DND-41 (cell line): ENCODE measurements around the gene RPH3AL.

ENCODE experiments used
- ATAC-seq: fragments of 200-7000 bp; cut with Tn5 transposase; 3 replicates; pipeline ENCODE4 v1.9.1; 2021; ENCODE audit warnings: low read depth; ENCODE audit not compliant: insufficient read depth
- DNase-seq: peaks from one replicate; pipeline ENCODE4 v3.0.0-alpha.2; 2020
- H2AFZ ChIP-seq: 2 replicates; pipeline ENCODE4 v1.6.0; 2012; ENCODE audit warnings: low read depth, low read length
- H3K27ac ChIP-seq: 2 replicates; pipeline ENCODE4 v1.5.1; 2012; ENCODE audit warnings: low read length, inconsistent platforms
- H3K27me3 ChIP-seq: fragments of 200-600 bp; sonication (generic); 2 replicates; pipeline ENCODE4 v1.6.0; 2012; ENCODE audit warnings: low read length, mild to moderate bottlenecking, inconsistent platforms; ENCODE audit not compliant: insufficient read depth, poor library complexity
- H3K36me3 ChIP-seq: 2 replicates; pipeline ENCODE4 v1.5.1; 2012; ENCODE audit warnings: low read length, inconsistent platforms; ENCODE audit not compliant: insufficient read depth
- H3K4me1 ChIP-seq: 2 replicates; pipeline ENCODE4 v1.5.1; 2012; ENCODE audit warnings: mild to moderate bottlenecking, low read length; ENCODE audit not compliant: insufficient read depth
- H3K4me2 ChIP-seq: 2 replicates; pipeline ENCODE4 v1.6.0; 2012; ENCODE audit warnings: mild to moderate bottlenecking, moderate library complexity, low read length, inconsistent platforms; ENCODE audit not compliant: insufficient read depth
- H3K4me3 ChIP-seq, 2 experiments: fragments of 200-600 bp in 1 of 2; shearing (Covaris generic) in 1 of 2; 2 replicates each; pipeline ENCODE4 v1.5.1; 2012 to 2016; ENCODE audit warnings: inconsistent platforms in 2 of 2, low read length in 2 of 2, mild to moderate bottlenecking in 2 of 2, low read depth in 1 of 2, moderate library complexity in 1 of 2
- H3K79me2 ChIP-seq: 2 replicates; pipeline ENCODE4 v1.6.0; 2012; ENCODE audit warnings: low read length, inconsistent platforms; ENCODE audit not compliant: insufficient read depth
- H3K9ac ChIP-seq: 2 replicates; pipeline ENCODE4 v1.6.0; 2012; ENCODE audit warnings: low read depth, mild to moderate bottlenecking, inconsistent platforms, low read length, moderate library complexity
- H3K9me3 ChIP-seq: 2 replicates; pipeline ENCODE4 v1.5.1; 2012; ENCODE audit warnings: low read length, moderate library complexity, mild to moderate bottlenecking, inconsistent platforms; ENCODE audit not compliant: insufficient read depth, severe bottlenecking
- H4K20me1 ChIP-seq: 2 replicates; pipeline ENCODE4 v1.6.0; 2012; ENCODE audit warnings: low read length; ENCODE audit not compliant: insufficient read depth
- EZH2 ChIP-seq: IDR thresholded peaks from 3 replicates; pipeline ENCODE4 v1.6.1; 2012; ENCODE audit warnings: borderline replicate concordance, low read depth, mild to moderate bottlenecking, moderate library complexity, low read length, inconsistent platforms; ENCODE audit not compliant: severe bottlenecking
- TF ChIP-seq, protein P1 (sequence below): IDR thresholded peaks from 2 replicates; pipeline ENCODE4 v1.5.1; 2012; ENCODE audit warnings: borderline replicate concordance, low read length, moderate library complexity, mild to moderate bottlenecking; ENCODE audit not compliant: poor library complexity, severe bottlenecking; ENCODE audit errors: extremely low read depth

The RPH3AL gene

DNA sequence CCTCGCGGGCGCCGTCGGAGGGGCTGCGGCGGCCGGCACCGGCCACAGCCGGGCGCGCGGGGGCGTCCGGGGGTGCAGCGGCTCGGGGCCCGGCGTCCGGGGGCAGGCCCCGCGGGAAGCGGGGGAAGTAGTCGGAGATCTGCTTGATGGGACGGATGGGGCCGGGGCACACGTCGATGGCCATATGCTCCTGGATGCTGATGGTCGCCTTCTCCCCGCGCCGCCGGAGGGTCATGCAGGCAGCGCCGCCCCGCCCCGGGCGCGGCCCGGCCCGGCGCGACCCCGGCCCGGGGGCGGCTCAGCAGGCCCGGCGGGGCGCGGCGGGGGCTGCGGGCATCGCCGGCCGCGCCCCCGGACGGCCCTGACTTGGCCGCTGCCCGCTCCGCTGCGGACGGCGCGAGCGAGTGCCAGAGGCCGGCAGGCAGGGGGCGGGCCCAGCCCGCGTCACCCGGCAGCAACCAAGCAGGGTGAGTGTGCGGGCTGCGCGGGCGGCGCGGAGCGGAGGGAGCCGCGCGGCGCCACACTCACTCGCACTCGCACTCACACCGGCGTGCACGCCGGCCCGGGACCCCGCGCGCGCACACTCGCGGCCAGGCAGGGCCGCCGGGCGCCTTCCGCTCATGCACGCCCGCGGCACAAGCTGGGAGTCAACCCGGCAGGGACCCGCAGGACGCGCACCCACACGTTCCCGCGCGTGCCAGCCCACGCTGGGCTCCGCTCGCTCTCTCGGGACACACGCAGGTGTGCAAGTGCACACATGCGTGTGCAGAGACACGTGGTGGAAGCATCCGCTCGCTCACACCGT lies 171.2 kb downstream of the RPH3AL start, which contains the start of gene DOC2B:
DOC2B (minus strand) TSS at position 406 of the 805 bp plus-strand sequence; CDS start at position 235, 171 bp downstream.
- no peaks in the 10 kb centered on the region for H3K4me1 ChIP-seq
- no peak within 1 kb of the TSS for H3K27ac ChIP-seq
- H3K9ac ChIP-seq, result no peak within 1 kb of the TSS
- no peaks in the 10 kb centered on the region for H3K79me2 ChIP-seq
- H3K9me3 ChIP-seq, result no peaks in the 10 kb centered on the region
- no peak within 1 kb of the TSS for H3K4me2 ChIP-seq
- H3K36me3 ChIP-seq, result no peaks in the 10 kb centered on the region
- H4K20me1 ChIP-seq, result no peaks in the 10 kb centered on the region
- H2AFZ ChIP-seq, result no peak within 1 kb of the TSS
- ATAC-seq (no peak), DNase-seq (no peak)
- peaks cover 3% of the 10 kb centered on the region for H3K27me3 ChIP-seq
- no peak for TF ChIP-seq EZH2
- TF ChIP-seq, protein P1, sequence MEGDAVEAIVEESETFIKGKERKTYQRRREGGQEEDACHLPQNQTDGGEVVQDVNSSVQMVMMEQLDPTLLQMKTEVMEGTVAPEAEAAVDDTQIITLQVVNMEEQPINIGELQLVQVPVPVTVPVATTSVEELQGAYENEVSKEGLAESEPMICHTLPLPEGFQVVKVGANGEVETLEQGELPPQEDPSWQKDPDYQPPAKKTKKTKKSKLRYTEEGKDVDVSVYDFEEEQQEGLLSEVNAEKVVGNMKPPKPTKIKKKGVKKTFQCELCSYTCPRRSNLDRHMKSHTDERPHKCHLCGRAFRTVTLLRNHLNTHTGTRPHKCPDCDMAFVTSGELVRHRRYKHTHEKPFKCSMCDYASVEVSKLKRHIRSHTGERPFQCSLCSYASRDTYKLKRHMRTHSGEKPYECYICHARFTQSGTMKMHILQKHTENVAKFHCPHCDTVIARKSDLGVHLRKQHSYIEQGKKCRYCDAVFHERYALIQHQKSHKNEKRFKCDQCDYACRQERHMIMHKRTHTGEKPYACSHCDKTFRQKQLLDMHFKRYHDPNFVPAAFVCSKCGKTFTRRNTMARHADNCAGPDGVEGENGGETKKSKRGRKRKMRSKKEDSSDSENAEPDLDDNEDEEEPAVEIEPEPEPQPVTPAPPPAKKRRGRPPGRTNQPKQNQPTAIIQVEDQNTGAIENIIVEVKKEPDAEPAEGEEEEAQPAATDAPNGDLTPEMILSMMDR, result no peak
- no peak within 1 kb of the TSS for H3K4me3 ChIP-seq

DNA sequence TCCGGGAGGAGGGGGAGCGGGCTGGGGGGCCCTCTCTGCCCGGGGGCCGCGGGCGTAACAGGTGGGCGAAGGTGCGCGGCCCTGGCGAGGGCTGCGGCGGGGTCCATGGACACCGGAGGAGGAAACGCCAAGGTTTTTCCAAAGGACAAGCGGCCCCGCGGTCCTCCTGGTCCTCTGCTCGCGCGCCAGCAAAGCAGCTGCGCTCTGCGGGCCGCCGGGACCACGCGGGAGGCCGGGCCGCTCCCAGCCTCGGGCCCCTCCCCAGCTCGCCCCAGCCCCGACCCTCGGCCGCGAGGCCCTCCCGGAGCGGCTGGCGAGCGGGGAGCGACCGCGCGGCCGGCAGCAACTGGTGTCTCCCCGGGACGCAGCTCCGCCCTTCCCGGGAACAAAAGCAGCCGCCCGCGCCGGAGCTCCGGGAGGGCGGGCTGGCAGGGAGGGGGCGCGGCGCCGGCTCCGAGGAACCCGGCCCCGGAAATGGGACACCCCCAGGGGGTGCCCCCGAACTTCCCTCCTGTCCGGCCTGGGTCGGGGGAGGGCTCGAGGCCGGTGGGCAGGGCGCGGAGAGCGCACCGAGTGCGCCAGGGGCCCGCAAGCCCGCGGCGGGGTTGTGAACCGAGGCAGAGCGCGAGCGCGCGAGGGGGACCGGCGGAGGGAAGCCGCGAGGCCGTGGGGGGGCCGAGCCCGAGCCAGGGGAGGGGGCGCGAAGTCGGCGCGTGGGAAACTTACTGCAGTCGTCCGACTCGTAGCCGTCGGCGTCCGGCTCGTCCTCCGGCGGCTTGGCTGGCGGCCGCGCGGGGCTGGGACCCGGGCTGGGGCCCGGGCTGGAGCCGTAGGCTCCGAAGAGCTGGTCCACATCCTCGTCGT lies 172.0 kb downstream of the RPH3AL start:
- no peaks in the 10 kb centered on the region for H3K79me2 ChIP-seq
- no peak overlapping the region for H3K4me3 ChIP-seq
- H2AFZ ChIP-seq, result no peak overlapping the region
- no peak for ATAC-seq
- H3K9ac ChIP-seq, result no peak overlapping the region
- DNase-seq, result no peak
- H3K4me1 ChIP-seq, result no peaks in the 10 kb centered on the region
- H3K4me2 ChIP-seq, result no peak overlapping the region
- H3K9me3 ChIP-seq, result no peaks in the 10 kb centered on the region
- H4K20me1 ChIP-seq, result no peaks in the 10 kb centered on the region
- no peak overlapping the region for H3K27ac ChIP-seq
- peaks cover 3% of the 10 kb centered on the region for H3K27me3 ChIP-seq
- TF ChIP-seq, protein P1, result no peak
- TF ChIP-seq EZH2, result no peak
- H3K36me3 ChIP-seq, result no peaks in the 10 kb centered on the region

DNA sequence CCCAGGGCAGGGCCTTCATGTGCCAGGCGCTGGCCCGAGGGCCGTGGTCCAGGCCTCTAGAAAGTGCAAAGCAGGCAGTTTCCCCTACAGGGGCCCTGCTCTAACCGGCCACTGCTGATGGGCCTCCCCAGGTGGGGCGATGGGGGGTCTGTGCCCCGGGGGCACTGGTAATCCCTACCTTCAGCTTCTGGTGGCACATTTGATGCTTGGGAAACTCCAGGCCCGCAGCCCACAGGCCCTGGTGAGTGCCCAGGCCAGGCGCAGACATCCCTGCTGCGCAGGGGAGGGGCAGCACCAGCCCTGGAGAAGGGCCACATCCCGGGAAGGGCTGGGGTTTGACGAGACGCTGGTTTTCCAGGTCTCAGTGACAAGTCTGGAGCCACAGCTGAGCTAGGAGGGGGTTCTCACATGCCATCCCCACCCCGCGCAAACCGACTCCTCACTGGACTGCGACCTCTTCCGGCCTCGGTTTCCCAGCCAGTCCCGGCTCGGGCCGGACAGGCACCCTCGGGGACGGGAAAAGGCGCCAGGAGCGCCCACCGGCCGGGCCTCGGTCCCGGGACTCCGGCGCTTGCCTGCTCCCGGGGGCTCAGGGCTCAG lies 172.7 kb downstream of the RPH3AL start:
- no peak overlapping the region for H2AFZ ChIP-seq
- no peaks in the 10 kb centered on the region for H3K79me2 ChIP-seq
- DNase-seq (no peak), ATAC-seq (no peak)
- H3K27ac ChIP-seq, result no peak overlapping the region
- H3K9ac ChIP-seq, result no peak overlapping the region
- H3K4me1 ChIP-seq, result no peaks in the 10 kb centered on the region
- H3K9me3 ChIP-seq, result no peaks in the 10 kb centered on the region
- no peak overlapping the region for H3K4me2 ChIP-seq
- no peak overlapping the region for H3K4me3 ChIP-seq
- TF ChIP-seq, protein P1, result no peak
- TF ChIP-seq EZH2, result no peak
- no peaks in the 10 kb centered on the region for H3K36me3 ChIP-seq
- no peaks in the 10 kb centered on the region for H4K20me1 ChIP-seq
- peaks cover 3% of the 10 kb centered on the region for H3K27me3 ChIP-seq
